Measurements from ENCODE around the gene CCDC69. TPM values are rescaled to one million over a fixed set of nuclear protein-coding genes. Genes with fewer than 3 reads are reported as not detected.
"Not testable (repeated sequence)": the region's sequence is repeated elsewhere in the genome, so short reads cannot be mapped to it uniquely, and the experiment has no call there.

Gene CCDC69
- total RNA-seq, 1 donor from 2014 or later, result 0.07 TPM

DNA sequence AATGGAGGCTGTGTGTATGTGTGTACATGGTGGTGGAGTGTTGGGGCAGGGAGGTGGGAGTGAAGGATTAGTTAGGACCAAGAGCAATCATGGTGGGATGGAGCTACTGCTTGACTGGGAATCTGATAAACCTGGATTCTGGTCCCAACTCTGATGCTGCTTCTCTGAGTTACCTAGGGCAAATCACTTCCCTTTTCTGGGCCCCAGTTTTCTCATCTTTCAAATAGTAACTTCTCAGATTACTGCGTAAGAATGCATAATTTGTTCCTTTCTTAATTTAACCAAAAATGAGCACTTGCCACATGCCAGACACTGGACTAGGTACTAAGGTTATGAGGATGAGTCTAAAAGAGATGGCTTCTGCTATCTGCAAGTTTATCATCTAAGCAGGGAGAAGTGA lies 45.5 kb downstream of the CCDC69 start:
- Histone ChIP-seq H3K79me2 (ENCODE audit: low read depth) (no peaks in the 10 kb centered on the region), H3K9me3 (ENCODE audit: low read depth) (no peaks in the 10 kb centered on the region), H3K27me3 (no peaks in the 10 kb centered on the region), H3K4me3 (no peak overlapping the region), H2AFZ (replicated peaks) (no peak overlapping the region), H3K36me3 (no peaks in the 10 kb centered on the region), H3K27ac (no peak overlapping the region), H3F3A (ENCODE audit: low read depth) (no peaks in the 10 kb centered on the region), H3K9ac (no peak overlapping the region), H3K4me1 (no peaks in the 10 kb centered on the region), H4K20me1 (ENCODE audit: low read depth) (no peaks in the 10 kb centered on the region), H3K4me2 (no peak overlapping the region)
- Mint-ChIP-seq H3K27ac (no peak overlapping the region), H3K36me3 (no peaks in the 10 kb centered on the region), H3K27me3 (ENCODE audit: insufficient read depth, low read depth) (peaks cover 9% of the 10 kb centered on the region), H3K4me1 (no peaks in the 10 kb centered on the region), H3K9me3 (no peaks in the 10 kb centered on the region), H3K4me3 (no peak overlapping the region)
- no peak for DNase-seq (ENCODE audit: low spot score)
- TF ChIP-seq EZH2phosphoT487 (IDR thresholded peaks at IDR 0.05) (no peak), EZH2 (IDR thresholded peaks at IDR 0.05) (no peak)
- TF ChIP-seq, protein P1, sequence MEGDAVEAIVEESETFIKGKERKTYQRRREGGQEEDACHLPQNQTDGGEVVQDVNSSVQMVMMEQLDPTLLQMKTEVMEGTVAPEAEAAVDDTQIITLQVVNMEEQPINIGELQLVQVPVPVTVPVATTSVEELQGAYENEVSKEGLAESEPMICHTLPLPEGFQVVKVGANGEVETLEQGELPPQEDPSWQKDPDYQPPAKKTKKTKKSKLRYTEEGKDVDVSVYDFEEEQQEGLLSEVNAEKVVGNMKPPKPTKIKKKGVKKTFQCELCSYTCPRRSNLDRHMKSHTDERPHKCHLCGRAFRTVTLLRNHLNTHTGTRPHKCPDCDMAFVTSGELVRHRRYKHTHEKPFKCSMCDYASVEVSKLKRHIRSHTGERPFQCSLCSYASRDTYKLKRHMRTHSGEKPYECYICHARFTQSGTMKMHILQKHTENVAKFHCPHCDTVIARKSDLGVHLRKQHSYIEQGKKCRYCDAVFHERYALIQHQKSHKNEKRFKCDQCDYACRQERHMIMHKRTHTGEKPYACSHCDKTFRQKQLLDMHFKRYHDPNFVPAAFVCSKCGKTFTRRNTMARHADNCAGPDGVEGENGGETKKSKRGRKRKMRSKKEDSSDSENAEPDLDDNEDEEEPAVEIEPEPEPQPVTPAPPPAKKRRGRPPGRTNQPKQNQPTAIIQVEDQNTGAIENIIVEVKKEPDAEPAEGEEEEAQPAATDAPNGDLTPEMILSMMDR (IDR thresholded peaks at IDR 0.05), result no peak

DNA sequence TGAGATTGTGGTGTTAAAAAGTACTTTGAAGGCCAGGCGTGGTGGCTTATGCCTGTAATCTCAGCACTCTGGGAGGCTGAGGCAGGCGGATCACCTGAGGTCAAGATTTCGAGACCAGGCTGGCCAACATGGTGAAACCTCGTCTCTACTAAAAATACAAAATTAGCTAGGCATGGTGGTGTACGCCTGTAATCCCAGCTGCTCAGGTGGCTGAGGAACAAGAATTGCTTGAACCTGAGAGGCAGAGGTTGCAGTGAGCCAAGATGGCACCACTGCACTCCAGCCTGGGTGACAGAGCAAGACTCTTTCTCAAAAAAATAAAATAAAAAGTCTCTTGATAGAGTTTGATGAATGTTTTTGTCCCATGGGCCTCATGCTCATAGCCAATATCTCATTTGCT lies 47.6 kb downstream of the CCDC69 start:
- DNase-seq (ENCODE audit: low spot score); H3K27ac Mint-ChIP-seq; H3K27me3 ChIP-seq; H2AFZ ChIP-seq (replicated peaks); H3K4me3 ChIP-seq; H3K4me1 Mint-ChIP-seq; H3F3A ChIP-seq (ENCODE audit: low read depth); H3K9me3 Mint-ChIP-seq; H3K9me3 ChIP-seq (ENCODE audit: low read depth); H3K4me3 Mint-ChIP-seq; H3K4me2 ChIP-seq; H3K27me3 Mint-ChIP-seq (ENCODE audit: insufficient read depth, low read depth); H3K79me2 ChIP-seq (ENCODE audit: low read depth); H3K9ac ChIP-seq; H3K27ac ChIP-seq; H3K4me1 ChIP-seq; H4K20me1 ChIP-seq (ENCODE audit: low read depth); H3K36me3 ChIP-seq; H3K36me3 Mint-ChIP-seq: not testable (repeated sequence)

DNA sequence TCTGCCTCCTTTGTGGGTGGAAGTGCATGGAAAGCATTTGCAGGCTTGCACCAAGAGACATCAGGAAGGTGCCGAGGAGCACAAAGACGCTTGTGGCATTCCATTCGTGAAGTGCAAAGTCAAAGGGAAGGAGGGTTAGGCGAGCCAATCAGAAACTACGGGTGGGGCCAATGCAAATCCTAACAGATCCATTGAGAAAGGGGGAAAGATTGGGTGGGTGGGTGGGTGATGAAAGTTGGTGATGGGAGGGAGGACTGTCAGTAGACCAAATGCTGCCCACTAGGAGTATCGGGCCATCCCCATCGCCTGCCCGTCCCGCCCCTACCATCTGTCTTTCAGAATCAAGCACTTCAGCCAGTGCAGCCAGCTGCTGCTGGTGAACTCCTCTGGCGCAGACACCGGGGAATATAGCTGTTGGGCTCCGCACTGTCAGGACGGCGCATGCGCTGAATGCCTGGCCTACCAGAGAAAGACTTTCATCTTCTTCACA lies 49.2 kb downstream of the CCDC69 start:
- no peak overlapping the region for H3K9ac ChIP-seq
- H3K27ac ChIP-seq, result no peak overlapping the region
- Mint-ChIP-seq H3K9me3 (no peaks in the 10 kb centered on the region), H3K27me3 (ENCODE audit: insufficient read depth, low read depth) (peaks cover 6% of the 10 kb centered on the region), H3K4me1 (no peaks in the 10 kb centered on the region), H3K36me3 (no peaks in the 10 kb centered on the region), H3K4me3 (no peak overlapping the region), H3K27ac (no peak overlapping the region)
- H4K20me1 ChIP-seq (ENCODE audit: low read depth), result no peaks in the 10 kb centered on the region
- H3K36me3 ChIP-seq, result no peaks in the 10 kb centered on the region
- H2AFZ ChIP-seq (replicated peaks), result no peak overlapping the region
- no peaks in the 10 kb centered on the region for H3K9me3 ChIP-seq (ENCODE audit: low read depth)
- no peaks in the 10 kb centered on the region for H3K27me3 ChIP-seq
- no peaks in the 10 kb centered on the region for H3F3A ChIP-seq (ENCODE audit: low read depth)
- no peak for DNase-seq (ENCODE audit: low spot score)
- H3K79me2 ChIP-seq (ENCODE audit: low read depth), result no peaks in the 10 kb centered on the region
- TF ChIP-seq, protein P1 (IDR thresholded peaks at IDR 0.05), result no peak
- TF ChIP-seq EZH2 (IDR thresholded peaks at IDR 0.05) (no peak), EZH2phosphoT487 (IDR thresholded peaks at IDR 0.05) (no peak)
- H3K4me3 ChIP-seq, result no peak overlapping the region
- no peak overlapping the region for H3K4me2 ChIP-seq
- H3K4me1 ChIP-seq, result no peaks in the 10 kb centered on the region

DNA sequence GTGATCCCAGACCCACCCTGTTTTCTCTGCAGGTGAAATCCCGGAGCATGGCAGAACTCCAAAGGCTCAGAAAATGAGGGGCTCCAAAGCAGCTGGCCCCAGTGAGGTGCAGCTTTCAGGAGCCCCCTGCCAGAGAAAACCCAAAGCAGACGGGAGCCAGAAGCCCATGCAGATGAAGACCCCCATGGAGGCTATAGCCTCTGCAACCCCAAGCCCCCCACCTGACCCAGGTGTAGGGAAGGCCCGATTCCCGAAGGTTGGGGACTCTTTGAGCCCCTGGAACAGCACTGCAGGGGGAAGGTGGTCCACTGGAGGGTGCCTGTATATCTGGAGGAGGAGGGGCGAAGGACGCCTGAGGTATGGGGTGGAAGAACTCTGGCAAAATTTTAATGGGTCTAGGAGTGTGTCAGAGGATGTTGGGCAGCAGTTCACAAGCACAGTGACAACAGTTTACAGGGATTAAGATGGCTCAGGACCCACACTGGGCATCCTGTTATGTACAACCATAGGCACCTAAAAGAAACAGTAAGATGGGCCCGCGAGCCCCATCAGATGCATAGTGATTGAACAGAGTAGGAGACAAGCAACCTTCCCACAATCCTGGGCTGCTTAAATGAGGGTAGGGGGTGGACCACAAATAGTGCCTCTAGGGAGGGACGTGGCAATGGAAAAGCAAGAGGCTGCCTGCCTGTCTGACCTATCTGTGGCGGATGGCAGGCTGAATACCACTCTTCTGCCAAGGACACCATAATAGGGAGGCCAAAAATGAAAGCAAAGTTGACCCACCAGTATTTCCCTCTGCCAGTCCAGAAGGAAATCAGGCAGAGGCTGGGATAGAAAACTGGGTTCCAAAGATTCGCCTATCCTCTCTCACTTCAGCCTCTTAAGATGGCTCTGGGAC lies 49.9 kb downstream of the CCDC69 start:
- Histone ChIP-seq H3K4me2 (no peak overlapping the region), H3K9me3 (ENCODE audit: low read depth) (no peaks in the 10 kb centered on the region), H3K9ac (no peak overlapping the region), H3K79me2 (ENCODE audit: low read depth) (no peaks in the 10 kb centered on the region), H3K4me1 (no peaks in the 10 kb centered on the region), H3K27me3 (no peaks in the 10 kb centered on the region), H4K20me1 (ENCODE audit: low read depth) (no peaks in the 10 kb centered on the region), H2AFZ (replicated peaks) (no peak overlapping the region), H3K36me3 (no peaks in the 10 kb centered on the region), H3K27ac (no peak overlapping the region), H3F3A (ENCODE audit: low read depth) (no peaks in the 10 kb centered on the region), H3K4me3 (no peak overlapping the region)
- no peak for DNase-seq (ENCODE audit: low spot score)
- Mint-ChIP-seq H3K4me3 (no peak overlapping the region), H3K36me3 (no peaks in the 10 kb centered on the region), H3K27ac (no peak overlapping the region), H3K9me3 (no peaks in the 10 kb centered on the region), H3K4me1 (peaks cover under 1% of the 10 kb centered on the region), H3K27me3 (ENCODE audit: insufficient read depth, low read depth) (peaks cover 4% of the 10 kb centered on the region)
- TF ChIP-seq, protein P1 (IDR thresholded peaks at IDR 0.05), result no peak
- no peak for TF ChIP-seq EZH2phosphoT487 (IDR thresholded peaks at IDR 0.05)
- TF ChIP-seq EZH2 (IDR thresholded peaks at IDR 0.05), result no peak

Data from neural progenitor cell (in vitro differentiated cells).